Sigmoid colon (tissue), 7 donors: ENCODE measurements around the gene DNAJC10. TPM values are rescaled to one million over a fixed set of nuclear protein-coding genes. Genes with fewer than 3 reads are reported as not detected.

Source experiments
- DNase-seq: peaks from one replicate; pipeline ENCODE4 v3.0.0-alpha.2; 2019
- H3K27ac ChIP-seq, 4 donors: fragments of 200-600 bp; sonication (generic); one replicate each; pipeline ENCODE4 v1.5.1; 2016 to 2019; ENCODE audit warnings: mild to moderate bottlenecking in 1 of 4
- H3K27me3 ChIP-seq, 3 donors: fragments of 200-600 bp; sonication (generic); one replicate each; pipeline ENCODE4 v1.5.1; 2019; ENCODE audit warnings: mild to moderate bottlenecking in 1 of 3
- H3K36me3 ChIP-seq, 4 donors: fragments of 200-600 bp; sonication (generic); one replicate each; pipeline ENCODE4 v1.5.1; 2016 to 2019
- H3K4me1 ChIP-seq, 4 donors: fragments of 200-600 bp; sonication (generic); one replicate each; pipeline ENCODE4 v1.5.1; 2017 to 2019
- H3K4me3 ChIP-seq, 4 donors: fragments of 200-600 bp; sonication (generic); one replicate each; pipeline ENCODE4 v1.5.1; 2017 to 2019; ENCODE audit warnings: mild to moderate bottlenecking in 2 of 4, moderate library complexity in 1 of 4
- H3K9me3 ChIP-seq, 4 donors: fragments of 200-600 bp in 3 of 4; sonication (generic) in 3 of 4; one replicate each; pipeline versions ENCODE4 v1.5.1 to v1.6.1; 2013 to 2019
- EP300 ChIP-seq, 4 donors: sonication (generic); formaldehyde crosslinking; IDR thresholded peaks; one replicate each; pipeline ENCODE4 v1.6.1; 2017; ENCODE audit warnings: antibody characterized with exemption in 4 of 4
- POLR2A ChIP-seq, 2 donors: fragments of 450-650 bp; IDR thresholded peaks; one replicate each; pipeline ENCODE4 v1.6.1; 2016; ENCODE audit warnings: antibody characterized with exemption in 2 of 2, mild to moderate bottlenecking in 2 of 2, moderate library complexity in 2 of 2
- POLR2AphosphoS5 ChIP-seq, 4 donors: sonication (generic); formaldehyde crosslinking; IDR thresholded peaks; one replicate each; pipeline ENCODE4 v1.6.1; 2017; ENCODE audit warnings: antibody characterized with exemption in 4 of 4
- WGBS, 2 donors: extraction: QIAGEN DNeasy Blood & Tissue Kit; methylation state at CpG; one replicate each; pipeline ENCODE4 v1.1.7; 2013; 5-methylcytosine and 5-hydroxymethylcytosine counted together
- intact Hi-C: fragments of 100-400 bp; cut with DNase I; formaldehyde crosslinking; loops from one replicate; pipeline ENCODE4 v1.15.1; 2023
- polyA plus RNA-seq, 3 donors: library from polyadenylated mRNA; stranded (reverse); fragments of 200-250 nt; gene quantifications; one replicate each; pipeline ENCODE4 v1.2.3, GENCODE V29; 2013
- total RNA-seq, 4 donors: library from RNA; depleted of rRNA; stranded (reverse); fragments of >200 nt; gene quantifications; one replicate each; pipeline ENCODE4 v1.1.0, GENCODE V29; 2016
- TF ChIP-seq, protein P1 (sequence below), 4 experiments: fragments of 450-650 bp in 3 of 4; fragments of 200-600 bp in 1 of 4; IDR thresholded peaks; one replicate each; pipeline ENCODE4 v1.5.1; 2016 to 2019; ENCODE audit warnings: antibody characterized with exemption in 4 of 4, mild to moderate bottlenecking in 3 of 4, moderate library complexity in 2 of 4
- donor health status: healthy with polysubstance abuse.
- donor health status: Bipolar disorder and iron deficiency.
- donor health status: healthy.

The DNAJC10 gene
- total and polyA plus RNA-seq, 7 donors, result 9.0 to 50.1 (median 44.3) TPM

DNA sequence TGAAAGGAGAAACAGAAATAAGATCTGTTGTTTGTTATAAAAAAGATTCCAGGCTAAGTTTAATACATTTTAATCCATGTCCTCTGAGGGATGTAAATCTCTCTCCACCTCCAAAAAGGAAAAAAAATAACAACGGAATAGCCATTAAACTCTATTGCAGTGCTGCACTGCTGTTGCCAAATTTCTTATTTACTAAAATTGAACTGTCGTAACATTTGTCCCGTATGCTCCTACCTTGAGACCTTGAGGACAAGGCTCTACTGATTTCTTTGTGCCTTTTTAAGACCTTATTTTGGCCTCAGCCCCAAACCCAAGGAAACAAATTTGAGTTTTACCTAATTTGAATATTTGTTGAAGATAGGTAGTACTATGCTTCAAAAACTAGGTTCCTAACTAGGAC, 94.0 kb downstream of the DNAJC10 start:
- Histone ChIP-seq H3K36me3 (no peaks in the 10 kb centered on the region), H3K4me3 (no peak overlapping the region), H3K9me3 (no peaks in the 10 kb centered on the region), H3K4me1 (no peaks in the 10 kb centered on the region), H3K27me3 (no peaks in the 10 kb centered on the region), H3K27ac (no peak overlapping the region)
- no peak for DNase-seq
- TF ChIP-seq POLR2AphosphoS5 (IDR thresholded peaks at IDR 0.05) (no peak), POLR2A (IDR thresholded peaks at IDR 0.05) (no peak), EP300 (IDR thresholded peaks at IDR 0.05) (no peak)
- TF ChIP-seq, protein P1, sequence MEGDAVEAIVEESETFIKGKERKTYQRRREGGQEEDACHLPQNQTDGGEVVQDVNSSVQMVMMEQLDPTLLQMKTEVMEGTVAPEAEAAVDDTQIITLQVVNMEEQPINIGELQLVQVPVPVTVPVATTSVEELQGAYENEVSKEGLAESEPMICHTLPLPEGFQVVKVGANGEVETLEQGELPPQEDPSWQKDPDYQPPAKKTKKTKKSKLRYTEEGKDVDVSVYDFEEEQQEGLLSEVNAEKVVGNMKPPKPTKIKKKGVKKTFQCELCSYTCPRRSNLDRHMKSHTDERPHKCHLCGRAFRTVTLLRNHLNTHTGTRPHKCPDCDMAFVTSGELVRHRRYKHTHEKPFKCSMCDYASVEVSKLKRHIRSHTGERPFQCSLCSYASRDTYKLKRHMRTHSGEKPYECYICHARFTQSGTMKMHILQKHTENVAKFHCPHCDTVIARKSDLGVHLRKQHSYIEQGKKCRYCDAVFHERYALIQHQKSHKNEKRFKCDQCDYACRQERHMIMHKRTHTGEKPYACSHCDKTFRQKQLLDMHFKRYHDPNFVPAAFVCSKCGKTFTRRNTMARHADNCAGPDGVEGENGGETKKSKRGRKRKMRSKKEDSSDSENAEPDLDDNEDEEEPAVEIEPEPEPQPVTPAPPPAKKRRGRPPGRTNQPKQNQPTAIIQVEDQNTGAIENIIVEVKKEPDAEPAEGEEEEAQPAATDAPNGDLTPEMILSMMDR (IDR thresholded peaks at IDR 0.05), result no peak
- WGBS, 2 donors, result 57 to 83% methylated on average over 3 of the region's 3 CpGs
- intact Hi-C loops, result no loop called here

GRCh38 chr2:182814380-182814779, 98.3 kb downstream of the DNAJC10 start:
- H3K36me3 ChIP-seq, result no peaks in the 10 kb centered on the region
- no peaks in the 10 kb centered on the region for H3K27me3 ChIP-seq
- no peaks in the 10 kb centered on the region for H3K9me3 ChIP-seq
- intact Hi-C loops, result no loop called here
- H3K27ac ChIP-seq, result no peak overlapping the region
- no peak overlapping the region for H3K4me3 ChIP-seq
- H3K4me1 ChIP-seq, result peaks cover 0 to 24% (median 20%) of the 10 kb centered on the region in 4 donors
- TF ChIP-seq EP300 (IDR thresholded peaks at IDR 0.05) (no peak), POLR2AphosphoS5 (IDR thresholded peaks at IDR 0.05) (no peak), POLR2A (IDR thresholded peaks at IDR 0.05) (no peak)
- no peak for DNase-seq
- WGBS, 2 donors, result 77 to 86% methylated on average over 6 of the region's 6 CpGs

- intact Hi-C loops, result no loop called here
- Histone ChIP-seq H3K27ac (no peak overlapping the region), H3K27me3 (no peaks in the 10 kb centered on the region), H3K4me1 (peaks cover 0 to 24% (median 20%) of the 10 kb centered on the region in 4 donors), H3K36me3 (no peaks in the 10 kb centered on the region), H3K9me3 (no peaks in the 10 kb centered on the region), H3K4me3 (no peak overlapping the region)
- DNase-seq, result no peak
- TF ChIP-seq POLR2AphosphoS5 (IDR thresholded peaks at IDR 0.05), result no peak
- TF ChIP-seq POLR2A (IDR thresholded peaks at IDR 0.05), result no peak
- 87 to 92% methylated on average over 3 of the region's 3 CpGs for WGBS, 2 donors
These were observed 98.7 kb downstream of the DNAJC10 start for GRCh38 chr2:182814804-182815203.

GRCh38 chr2:182816866-182817265, 100.8 kb downstream of the DNAJC10 start:
- peaks cover 0 to 24% (median 20%) of the 10 kb centered on the region in 4 donors for H3K4me1 ChIP-seq
- no peaks in the 10 kb centered on the region for H3K9me3 ChIP-seq
- H3K27ac ChIP-seq, result no peak overlapping the region
- no peaks in the 10 kb centered on the region for H3K36me3 ChIP-seq
- intact Hi-C loops, result no loop called here
- H3K4me3 ChIP-seq, result no peak overlapping the region
- H3K27me3 ChIP-seq, result no peaks in the 10 kb centered on the region
- no peak for DNase-seq
- no peak for TF ChIP-seq EP300 (IDR thresholded peaks at IDR 0.05)
- no peak for TF ChIP-seq POLR2A (IDR thresholded peaks at IDR 0.05)
- TF ChIP-seq, protein P1 (IDR thresholded peaks at IDR 0.05), result no peak
- TF ChIP-seq POLR2AphosphoS5 (IDR thresholded peaks at IDR 0.05), result no peak

DNA sequence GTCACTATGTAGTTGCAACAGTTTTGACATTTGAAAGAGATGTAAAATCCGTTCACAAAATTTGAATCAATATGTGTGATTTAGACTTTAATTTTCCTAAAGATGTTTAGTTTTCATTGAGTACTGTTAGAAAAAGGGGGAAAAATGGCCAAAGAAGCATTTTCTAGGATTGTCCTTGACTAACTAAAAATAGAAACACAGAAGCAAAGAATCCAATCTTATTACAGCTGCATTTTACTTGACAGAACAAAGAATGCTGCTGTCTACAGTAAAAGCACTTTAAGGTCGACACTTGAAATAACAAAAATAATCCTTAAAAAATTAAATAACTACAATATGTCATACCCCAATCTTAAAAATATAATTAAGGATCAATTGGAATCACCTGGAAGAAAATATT, 101.5 kb downstream of the DNAJC10 start:
- Histone ChIP-seq H3K27me3 (no peaks in the 10 kb centered on the region), H3K4me3 (no peak overlapping the region), H3K9me3 (no peaks in the 10 kb centered on the region), H3K27ac (no peak overlapping the region), H3K36me3 (no peaks in the 10 kb centered on the region), H3K4me1 (peaks cover 0 to 31% (median 21%) of the 10 kb centered on the region in 4 donors)
- intact Hi-C loops, result no loop called here
- no peak for DNase-seq
- WGBS, 2 donors, result 76 to 84% methylated on average over 2 of the region's 2 CpGs
- TF ChIP-seq POLR2A (IDR thresholded peaks at IDR 0.05) (no peak), EP300 (IDR thresholded peaks at IDR 0.05) (no peak), POLR2AphosphoS5 (IDR thresholded peaks at IDR 0.05) (no peak)
- TF ChIP-seq, protein P1 (IDR thresholded peaks at IDR 0.05), result no peak

DNA sequence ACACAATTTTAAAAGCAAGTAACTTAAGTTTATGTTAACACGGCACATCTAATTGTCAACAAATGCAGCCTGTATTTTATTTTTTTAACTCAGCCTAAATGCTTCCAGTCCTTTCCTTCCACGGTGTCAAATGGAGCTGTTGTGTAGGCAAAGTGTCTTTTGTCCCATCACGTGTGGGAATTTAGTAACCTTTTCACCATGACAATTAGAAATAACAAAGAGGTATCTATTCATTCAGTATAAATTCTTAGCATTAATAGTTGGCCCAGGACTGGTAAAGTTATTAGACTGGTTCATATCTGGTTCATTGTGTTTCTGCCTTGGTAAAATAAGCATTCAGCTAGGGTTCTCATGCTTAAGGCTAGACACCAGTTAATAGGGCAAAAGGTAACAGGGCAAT, 102.4 kb downstream of the DNAJC10 start:
- no peak for TF ChIP-seq EP300 (IDR thresholded peaks at IDR 0.05)
- TF ChIP-seq POLR2A (IDR thresholded peaks at IDR 0.05), result no peak
- TF ChIP-seq POLR2AphosphoS5 (IDR thresholded peaks at IDR 0.05), result no peak
- TF ChIP-seq, protein P1 (IDR thresholded peaks at IDR 0.05), result no peak
- 78 to 87% methylated on average over 3 of the region's 3 CpGs for WGBS, 2 donors
- H3K36me3 ChIP-seq, result no peaks in the 10 kb centered on the region
- DNase-seq, result no peak
- H3K4me3 ChIP-seq, result no peak overlapping the region
- peaks cover 0 to 37% (median 23%) of the 10 kb centered on the region in 4 donors for H3K4me1 ChIP-seq
- no peak overlapping the region for H3K27ac ChIP-seq
- no peaks in the 10 kb centered on the region for H3K27me3 ChIP-seq
- H3K9me3 ChIP-seq, result no peaks in the 10 kb centered on the region
- intact Hi-C loops, result no loop called here
